HEK293 (cell line): Measurements from ENCODE around the gene CBX3.

Source experiments
- KLF16 ChIP-seq: fragments of 450-650 bp; formaldehyde crosslinking; IDR thresholded peaks from 2 replicates; pipeline ENCODE4 v1.5.1; 2017; ENCODE audit warnings: missing biosample characterization, missing genetic modification characterization
- MEIS1 ChIP-seq: sonication (generic); formaldehyde crosslinking; IDR thresholded peaks from 2 replicates; pipeline ENCODE4 v1.8.1; 2022; ENCODE audit warnings: missing genetic modification reagents, mild to moderate bottlenecking, borderline replicate concordance
- PRDM1 ChIP-seq: fragments of 450-650 bp; formaldehyde crosslinking; IDR thresholded peaks from 2 replicates; pipeline ENCODE4; 2016; ENCODE audit warnings: missing biosample characterization, missing genetic modification characterization
- TCF7L2 ChIP-seq: IDR thresholded peaks from 2 replicates; pipeline ENCODE4 v1.6.1; 2011; ENCODE audit warnings: low read depth, mild to moderate bottlenecking, inconsistent platforms, low read length, moderate library complexity, borderline replicate concordance
- ZNF121 ChIP-seq: fragments of 450-650 bp; formaldehyde crosslinking; IDR thresholded peaks from 2 replicates; pipeline ENCODE4 v1.5.1; 2016; ENCODE audit warnings: missing biosample characterization, missing genetic modification characterization
- ZNF132 ChIP-seq: fragments of 450-650 bp; formaldehyde crosslinking; IDR thresholded peaks from 2 replicates; pipeline ENCODE4 v1.5.1; 2017; ENCODE audit warnings: missing biosample characterization, missing genetic modification characterization, borderline replicate concordance
- ZNF148 ChIP-seq: fragments of 450-650 bp; formaldehyde crosslinking; IDR thresholded peaks from 2 replicates; pipeline ENCODE4 v1.5.0; 2017; ENCODE audit warnings: missing biosample characterization, missing genetic modification characterization, borderline replicate concordance
- ZNF18 ChIP-seq: fragments of 450-650 bp; formaldehyde crosslinking; IDR thresholded peaks from 2 replicates; pipeline ENCODE4 v1.5.1; 2016; ENCODE audit warnings: missing biosample characterization, missing genetic modification characterization
- ZNF184 ChIP-seq: fragments of 450-650 bp; IDR thresholded peaks from 2 replicates; pipeline ENCODE4 v1.5.1; 2018; ENCODE audit warnings: missing biosample characterization, mild to moderate bottlenecking, missing genetic modification characterization
- ZNF2 ChIP-seq: fragments of 450-650 bp; formaldehyde crosslinking; IDR thresholded peaks from 2 replicates; pipeline ENCODE4 v1.5.1; 2016; ENCODE audit warnings: missing biosample characterization, missing genetic modification characterization
- ZNF214 ChIP-seq: fragments of 450-650 bp; formaldehyde crosslinking; IDR thresholded peaks from 2 replicates; pipeline ENCODE4 v1.5.1; 2017; ENCODE audit warnings: missing biosample characterization, mild to moderate bottlenecking, missing genetic modification characterization, borderline replicate concordance
- ZNF24 ChIP-seq: fragments of 450-650 bp; formaldehyde crosslinking; IDR thresholded peaks from 2 replicates; pipeline ENCODE4 v1.5.1; 2016; ENCODE audit warnings: missing biosample characterization, missing genetic modification characterization
- ZNF266 ChIP-seq: fragments of 450-650 bp; formaldehyde crosslinking; IDR thresholded peaks from 2 replicates; pipeline ENCODE4 v1.5.1; 2016; ENCODE audit warnings: missing biosample characterization, missing genetic modification characterization, low read depth
- ZNF311 ChIP-seq: fragments of 450-650 bp; formaldehyde crosslinking; IDR thresholded peaks from 2 replicates; pipeline ENCODE4 v1.5.1; 2017; ENCODE audit warnings: missing biosample characterization, missing genetic modification characterization, borderline replicate concordance
- ZNF324 ChIP-seq: fragments of 450-650 bp; formaldehyde crosslinking; IDR thresholded peaks from 2 replicates; pipeline ENCODE4 v1.5.1; 2016; ENCODE audit warnings: missing biosample characterization, missing genetic modification characterization
- ZNF341 ChIP-seq: fragments of 450-650 bp; formaldehyde crosslinking; IDR thresholded peaks from 2 replicates; pipeline ENCODE4; 2016; ENCODE audit warnings: low read depth, missing biosample characterization, missing genetic modification characterization
- ZNF354C ChIP-seq: fragments of 450-650 bp; formaldehyde crosslinking; IDR thresholded peaks from 2 replicates; pipeline ENCODE4 v1.5.1; 2016; ENCODE audit warnings: missing biosample characterization, missing genetic modification characterization, low read depth, borderline replicate concordance
- ZNF404 ChIP-seq: fragments of 450-650 bp; formaldehyde crosslinking; IDR thresholded peaks from 2 replicates; pipeline ENCODE4 v1.5.1; 2017; ENCODE audit warnings: missing biosample characterization, missing genetic modification characterization
- ZNF549 ChIP-seq: fragments of 450-650 bp; IDR thresholded peaks from 2 replicates; pipeline ENCODE4 v1.5.1; 2018; ENCODE audit warnings: missing biosample characterization, missing genetic modification characterization, mild to moderate bottlenecking, inconsistent platforms, moderate library complexity
- ZNF585B ChIP-seq: fragments of 450-650 bp; formaldehyde crosslinking; IDR thresholded peaks from 2 replicates; pipeline ENCODE4 v1.5.1; 2016; ENCODE audit warnings: missing biosample characterization, missing genetic modification characterization
- ZNF747 ChIP-seq: fragments of 450-650 bp; formaldehyde crosslinking; IDR thresholded peaks from 2 replicates; pipeline ENCODE4 v1.5.1; 2016; ENCODE audit warnings: missing biosample characterization, missing genetic modification characterization
- ZNF776 ChIP-seq: fragments of 450-650 bp; formaldehyde crosslinking; IDR thresholded peaks from 2 replicates; pipeline ENCODE4 v1.5.0; 2017; ENCODE audit warnings: missing biosample characterization, missing genetic modification characterization, borderline replicate concordance
- TF ChIP-seq, protein P1 (sequence below): fragments of 450-650 bp; formaldehyde crosslinking; IDR thresholded peaks from 2 replicates; pipeline ENCODE4 v1.5.1; 2016; ENCODE audit warnings: missing biosample characterization, missing genetic modification characterization
- TF ChIP-seq, protein P2 (sequence below): fragments of 450-650 bp; formaldehyde crosslinking; IDR thresholded peaks from 2 replicates; pipeline ENCODE4 v1.5.1; 2016; ENCODE audit warnings: missing biosample characterization, missing genetic modification characterization
- TF ChIP-seq, protein P3 (sequence below): fragments of 450-650 bp; formaldehyde crosslinking; optimal IDR thresholded peaks from 2 replicates; pipeline ENCODE3; 2016; ENCODE audit warnings: missing biosample characterization, mild to moderate bottlenecking, missing genetic modification characterization
- TF ChIP-seq, protein P4 (sequence below): fragments of 450-650 bp; formaldehyde crosslinking; IDR thresholded peaks from 2 replicates; pipeline ENCODE4 v1.5.1; 2017; ENCODE audit warnings: missing biosample characterization, missing genetic modification characterization

CBX3 gene

GRCh38 chr7:26202019-26202990 is 760 bp downstream of the CBX3 start (continued):
- TF ChIP-seq ZNF18 (tag by site-specific recombination) = no peak
- TF ChIP-seq ZNF404 (tag by site-specific recombination) = no peak
- no peak for TF ChIP-seq ZNF148
- no peak for TF ChIP-seq TCF7L2
- TF ChIP-seq ZNF24 (tag by site-specific recombination) = no peak
- no peak for TF ChIP-seq PRDM1
- TF ChIP-seq, protein P1, sequence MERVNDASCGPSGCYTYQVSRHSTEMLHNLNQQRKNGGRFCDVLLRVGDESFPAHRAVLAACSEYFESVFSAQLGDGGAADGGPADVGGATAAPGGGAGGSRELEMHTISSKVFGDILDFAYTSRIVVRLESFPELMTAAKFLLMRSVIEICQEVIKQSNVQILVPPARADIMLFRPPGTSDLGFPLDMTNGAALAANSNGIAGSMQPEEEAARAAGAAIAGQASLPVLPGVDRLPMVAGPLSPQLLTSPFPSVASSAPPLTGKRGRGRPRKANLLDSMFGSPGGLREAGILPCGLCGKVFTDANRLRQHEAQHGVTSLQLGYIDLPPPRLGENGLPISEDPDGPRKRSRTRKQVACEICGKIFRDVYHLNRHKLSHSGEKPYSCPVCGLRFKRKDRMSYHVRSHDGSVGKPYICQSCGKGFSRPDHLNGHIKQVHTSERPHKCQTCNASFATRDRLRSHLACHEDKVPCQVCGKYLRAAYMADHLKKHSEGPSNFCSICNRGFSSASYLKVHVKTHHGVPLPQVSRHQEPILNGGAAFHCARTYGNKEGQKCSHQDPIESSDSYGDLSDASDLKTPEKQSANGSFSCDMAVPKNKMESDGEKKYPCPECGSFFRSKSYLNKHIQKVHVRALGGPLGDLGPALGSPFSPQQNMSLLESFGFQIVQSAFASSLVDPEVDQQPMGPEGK (tag by site-specific recombination) = no peak
- no peak for TF ChIP-seq ZNF132 (tag by site-specific recombination)
- no peak for TF ChIP-seq ZNF311
- no peak for TF ChIP-seq ZNF266 (tag by site-specific recombination)
- TF ChIP-seq, protein P2, sequence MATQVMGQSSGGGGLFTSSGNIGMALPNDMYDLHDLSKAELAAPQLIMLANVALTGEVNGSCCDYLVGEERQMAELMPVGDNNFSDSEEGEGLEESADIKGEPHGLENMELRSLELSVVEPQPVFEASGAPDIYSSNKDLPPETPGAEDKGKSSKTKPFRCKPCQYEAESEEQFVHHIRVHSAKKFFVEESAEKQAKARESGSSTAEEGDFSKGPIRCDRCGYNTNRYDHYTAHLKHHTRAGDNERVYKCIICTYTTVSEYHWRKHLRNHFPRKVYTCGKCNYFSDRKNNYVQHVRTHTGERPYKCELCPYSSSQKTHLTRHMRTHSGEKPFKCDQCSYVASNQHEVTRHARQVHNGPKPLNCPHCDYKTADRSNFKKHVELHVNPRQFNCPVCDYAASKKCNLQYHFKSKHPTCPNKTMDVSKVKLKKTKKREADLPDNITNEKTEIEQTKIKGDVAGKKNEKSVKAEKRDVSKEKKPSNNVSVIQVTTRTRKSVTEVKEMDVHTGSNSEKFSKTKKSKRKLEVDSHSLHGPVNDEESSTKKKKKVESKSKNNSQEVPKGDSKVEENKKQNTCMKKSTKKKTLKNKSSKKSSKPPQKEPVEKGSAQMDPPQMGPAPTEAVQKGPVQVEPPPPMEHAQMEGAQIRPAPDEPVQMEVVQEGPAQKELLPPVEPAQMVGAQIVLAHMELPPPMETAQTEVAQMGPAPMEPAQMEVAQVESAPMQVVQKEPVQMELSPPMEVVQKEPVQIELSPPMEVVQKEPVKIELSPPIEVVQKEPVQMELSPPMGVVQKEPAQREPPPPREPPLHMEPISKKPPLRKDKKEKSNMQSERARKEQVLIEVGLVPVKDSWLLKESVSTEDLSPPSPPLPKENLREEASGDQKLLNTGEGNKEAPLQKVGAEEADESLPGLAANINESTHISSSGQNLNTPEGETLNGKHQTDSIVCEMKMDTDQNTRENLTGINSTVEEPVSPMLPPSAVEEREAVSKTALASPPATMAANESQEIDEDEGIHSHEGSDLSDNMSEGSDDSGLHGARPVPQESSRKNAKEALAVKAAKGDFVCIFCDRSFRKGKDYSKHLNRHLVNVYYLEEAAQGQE = no peak
- peak; percentile 34; the same call in 1 of the 2 replicates for TF ChIP-seq MEIS1 (CRISPR knock-in tag)
- TF ChIP-seq ZNF776 = no peak
- TF ChIP-seq ZNF214 (tag by site-specific recombination) = no peak
- TF ChIP-seq ZNF354C (tag by site-specific recombination) = no peak
- no peak for TF ChIP-seq ZNF184 (tag by site-specific recombination)
- no peak for TF ChIP-seq ZNF585B (tag by site-specific recombination)
- TF ChIP-seq ZNF549 (tag by site-specific recombination) = no peak
- TF ChIP-seq, protein P3, sequence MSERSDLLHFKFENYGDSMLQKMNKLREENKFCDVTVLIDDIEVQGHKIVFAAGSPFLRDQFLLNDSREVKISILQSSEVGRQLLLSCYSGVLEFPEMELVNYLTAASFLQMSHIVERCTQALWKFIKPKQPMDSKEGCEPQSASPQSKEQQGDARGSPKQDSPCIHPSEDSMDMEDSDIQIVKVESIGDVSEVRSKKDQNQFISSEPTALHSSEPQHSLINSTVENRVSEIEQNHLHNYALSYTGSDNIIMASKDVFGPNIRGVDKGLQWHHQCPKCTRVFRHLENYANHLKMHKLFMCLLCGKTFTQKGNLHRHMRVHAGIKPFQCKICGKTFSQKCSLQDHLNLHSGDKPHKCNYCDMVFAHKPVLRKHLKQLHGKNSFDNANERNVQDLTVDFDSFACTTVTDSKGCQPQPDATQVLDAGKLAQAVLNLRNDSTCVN (tag by site-specific recombination) = peak; percentile 83
- no peak for TF ChIP-seq KLF16 (tag by site-specific recombination)
- TF ChIP-seq ZNF121 (tag by site-specific recombination) = no peak
- TF ChIP-seq ZNF341 (tag by site-specific recombination) = no peak
- no peak for TF ChIP-seq ZNF2 (tag by site-specific recombination)
- TF ChIP-seq ZNF747 (tag by site-specific recombination) = no peak
- TF ChIP-seq, protein P4, sequence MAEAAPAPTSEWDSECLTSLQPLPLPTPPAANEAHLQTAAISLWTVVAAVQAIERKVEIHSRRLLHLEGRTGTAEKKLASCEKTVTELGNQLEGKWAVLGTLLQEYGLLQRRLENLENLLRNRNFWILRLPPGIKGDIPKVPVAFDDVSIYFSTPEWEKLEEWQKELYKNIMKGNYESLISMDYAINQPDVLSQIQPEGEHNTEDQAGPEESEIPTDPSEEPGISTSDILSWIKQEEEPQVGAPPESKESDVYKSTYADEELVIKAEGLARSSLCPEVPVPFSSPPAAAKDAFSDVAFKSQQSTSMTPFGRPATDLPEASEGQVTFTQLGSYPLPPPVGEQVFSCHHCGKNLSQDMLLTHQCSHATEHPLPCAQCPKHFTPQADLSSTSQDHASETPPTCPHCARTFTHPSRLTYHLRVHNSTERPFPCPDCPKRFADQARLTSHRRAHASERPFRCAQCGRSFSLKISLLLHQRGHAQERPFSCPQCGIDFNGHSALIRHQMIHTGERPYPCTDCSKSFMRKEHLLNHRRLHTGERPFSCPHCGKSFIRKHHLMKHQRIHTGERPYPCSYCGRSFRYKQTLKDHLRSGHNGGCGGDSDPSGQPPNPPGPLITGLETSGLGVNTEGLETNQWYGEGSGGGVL = peak; percentile 86
- TF ChIP-seq ZNF324 (tag by site-specific recombination) = no peak
